Tibial nerve (tissue), 4 donors: ENCODE results near the gene CDHR3.

Experiments used
- CTCF ChIP-seq, 5 experiments: fragments of 200-600 bp in 3 of 5; fragments of 450-650 bp in 2 of 5; sonication (generic) in 3 of 5; IDR thresholded peaks; one replicate each; pipeline ENCODE4 v1.5.1; 2016 to 2019; ENCODE audit warnings: antibody characterized with exemption in 5 of 5, mild to moderate bottlenecking in 3 of 5, moderate library complexity in 2 of 5
- EP300 ChIP-seq, 2 donors: sonication (generic); formaldehyde crosslinking; IDR thresholded peaks; one replicate each; pipeline ENCODE4 v1.6.1; 2017; ENCODE audit warnings: antibody characterized with exemption in 2 of 2, mild to moderate bottlenecking in 1 of 2
- POLR2A ChIP-seq, 2 donors: fragments of 450-650 bp; IDR thresholded peaks; one replicate each; pipeline ENCODE4 v1.6.1; 2017; ENCODE audit warnings: antibody characterized with exemption in 2 of 2, mild to moderate bottlenecking in 2 of 2, moderate library complexity in 2 of 2

- TF ChIP-seq CTCF (IDR thresholded peaks at IDR 0.05) (no peak), POLR2A (IDR thresholded peaks at IDR 0.05) (no peak), EP300 (IDR thresholded peaks at IDR 0.05) (no peak)
Observed at GRCh38 chr7:106082087-106082854, 119.2 kb downstream of the CDHR3 start.
